ENCODE results near the gene H19.

The H19 gene

DNA sequence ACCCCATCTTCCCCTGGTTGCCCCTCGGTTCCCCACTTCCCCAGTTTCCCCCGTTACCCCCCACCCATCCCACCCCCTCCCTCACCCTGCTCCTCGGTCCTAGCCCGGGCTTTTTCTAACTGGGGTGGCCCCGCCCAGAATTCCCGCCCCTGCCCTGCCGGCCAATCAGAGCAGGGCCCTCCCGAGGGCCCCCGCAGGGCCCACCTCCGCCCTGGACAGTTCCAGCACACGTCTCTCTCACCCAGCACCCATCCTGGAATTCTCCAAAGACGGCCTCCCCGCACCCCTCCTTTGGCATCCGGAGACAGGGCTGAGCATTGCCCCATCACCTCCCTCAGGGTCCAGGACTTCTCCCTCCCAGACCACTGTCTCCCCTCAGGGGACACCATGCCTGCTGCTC, at the start of gene H19:
Gene H19, minus strand, starts transcription at position 88 of the 400 bp plus-strand sequence.
- DNase-seq, result no peak

DNA sequence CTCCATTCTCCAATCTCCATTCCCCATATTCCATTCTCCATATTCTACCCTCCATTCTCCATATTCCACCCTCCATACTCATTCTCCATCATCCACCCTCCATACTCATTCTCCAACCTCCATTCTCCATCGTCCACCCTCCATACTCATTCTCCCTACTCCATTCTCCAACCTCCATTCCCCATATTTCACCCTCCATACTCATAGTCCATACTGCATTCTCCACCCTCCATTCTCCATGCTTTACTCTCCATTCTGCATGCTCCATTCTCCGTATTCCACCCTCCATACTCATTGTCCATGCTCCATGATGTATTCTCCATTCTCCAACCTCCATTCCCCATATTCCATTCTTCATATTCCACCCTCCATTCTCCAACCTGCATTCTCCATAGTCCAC, 44.3 kb upstream of the H19 start:
- DNase-seq, result no peak

DNA sequence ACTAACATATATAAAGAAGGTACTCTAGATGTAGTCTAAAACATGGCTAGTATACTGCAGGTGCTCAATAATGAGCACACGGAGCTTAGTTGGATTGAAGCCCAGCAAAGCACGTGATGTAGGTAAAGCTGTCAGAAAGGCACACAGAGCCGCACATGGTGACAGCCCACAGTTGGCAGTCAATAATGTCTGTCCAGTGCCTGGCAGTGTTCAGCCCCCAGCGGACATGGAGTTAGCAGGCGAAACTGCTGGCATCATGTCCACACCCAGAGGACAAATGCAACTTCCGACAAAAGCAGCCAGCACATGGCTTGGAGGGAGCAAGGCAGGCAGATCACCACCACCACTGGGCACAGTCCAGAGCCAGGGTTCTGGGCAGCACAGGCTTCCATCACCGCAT, 43.5 kb upstream of the H19 start:
- no peak for DNase-seq

DNA sequence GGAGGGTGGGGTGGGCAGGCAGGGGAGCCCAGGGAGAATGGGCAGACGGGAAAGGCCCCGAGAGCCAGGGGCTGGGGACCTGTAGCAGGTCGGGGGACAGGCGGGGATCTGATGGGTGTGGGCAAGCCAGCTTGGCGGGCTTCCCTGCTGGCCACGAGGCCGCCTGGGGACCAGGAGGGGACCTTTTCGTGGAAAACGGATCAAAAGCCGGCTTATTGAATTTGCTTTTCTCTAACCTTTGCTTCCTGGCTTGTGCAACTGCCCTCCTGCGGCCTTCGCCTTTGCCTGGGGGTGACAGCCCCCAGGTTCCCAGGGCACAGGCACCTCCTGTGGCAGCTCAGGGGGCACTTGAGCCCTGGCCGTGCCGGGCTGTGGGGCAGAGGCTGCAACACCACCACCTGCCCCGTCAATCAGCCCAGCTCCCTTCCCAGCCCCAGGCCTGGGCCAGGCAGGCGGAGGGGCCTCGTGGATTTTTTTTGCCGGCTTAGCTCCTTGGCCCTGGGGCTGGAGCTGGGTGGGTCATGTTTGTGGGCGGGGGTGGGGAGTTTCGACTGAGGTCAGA, 41.6 kb upstream of the H19 start:
- DNase-seq, result no peak

DNA sequence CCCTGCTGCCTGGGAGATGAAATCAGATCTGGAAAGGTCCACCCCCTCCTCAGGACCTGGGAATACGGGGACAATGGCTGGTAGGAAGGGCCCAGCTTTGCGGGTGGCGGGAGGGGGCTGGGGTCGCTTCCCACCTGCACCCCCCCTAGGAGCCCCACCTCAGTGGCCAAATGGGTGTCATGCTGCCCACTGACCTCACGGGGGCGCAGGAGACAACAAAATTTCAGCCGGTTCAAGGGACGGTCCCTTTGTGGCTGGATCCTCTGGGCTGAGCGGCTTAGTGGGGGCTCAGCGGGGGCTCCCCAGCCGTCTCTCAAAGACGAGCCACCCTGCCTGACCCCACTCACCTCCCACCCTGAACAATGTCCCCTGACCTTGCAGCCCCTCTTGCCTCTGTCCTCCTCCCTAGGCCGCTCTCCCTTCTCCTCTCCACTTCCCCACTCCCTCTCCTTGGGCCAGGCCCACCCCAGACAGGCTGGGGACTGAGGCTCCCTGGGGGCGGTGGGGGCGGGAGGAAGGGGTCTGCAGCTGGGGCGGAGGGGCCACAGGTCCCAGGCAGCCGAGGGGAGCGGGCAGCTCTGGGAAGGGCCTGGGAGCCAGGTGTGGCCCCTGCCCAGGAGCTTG, 39.3 kb upstream of the H19 start:
- DNase-seq, result no peak

DNA sequence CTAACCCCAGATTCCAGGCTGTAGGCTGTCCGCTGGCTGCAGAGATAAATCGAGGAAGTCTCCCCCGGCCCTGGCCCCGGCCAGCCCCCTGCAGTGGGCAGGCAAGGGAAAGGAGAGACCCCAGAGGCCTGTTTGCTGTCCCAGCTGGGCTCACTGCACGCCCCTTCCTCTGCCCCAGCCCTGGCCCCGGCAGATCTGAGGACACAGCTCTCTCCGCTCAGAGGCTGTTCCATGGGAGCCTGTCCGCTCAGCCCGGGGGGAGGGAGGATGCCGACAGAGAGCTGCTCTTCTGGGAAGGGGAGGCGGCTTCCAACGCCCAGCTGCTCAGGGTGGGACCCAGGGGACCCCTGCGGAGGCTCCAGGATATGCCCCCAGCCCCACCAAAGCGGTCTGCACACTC, 37.7 kb upstream of the H19 start:
- DNase-seq, result no peak

DNA sequence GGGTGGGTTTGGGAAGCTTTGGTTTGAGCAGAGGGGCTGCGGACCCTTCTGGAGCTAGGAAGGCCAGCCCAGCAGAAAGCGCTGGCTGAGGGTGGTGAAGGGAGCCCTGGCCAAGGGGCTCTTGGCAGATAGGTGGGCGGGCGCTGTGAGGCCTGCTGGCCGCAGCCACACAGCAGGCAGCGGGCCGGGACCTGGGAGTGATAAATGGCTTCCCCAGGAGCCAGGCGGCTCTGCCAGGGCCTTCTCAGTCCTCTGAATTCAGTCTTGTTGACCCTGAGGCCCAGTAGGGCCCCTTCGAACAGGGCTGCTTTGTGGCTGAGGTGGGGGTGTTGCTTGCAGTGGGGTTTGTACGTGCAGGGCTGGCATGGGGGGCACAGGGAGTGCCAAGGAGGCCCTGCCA, 33.4 kb upstream of the H19 start:
- DNase-seq, result no peak

DNA sequence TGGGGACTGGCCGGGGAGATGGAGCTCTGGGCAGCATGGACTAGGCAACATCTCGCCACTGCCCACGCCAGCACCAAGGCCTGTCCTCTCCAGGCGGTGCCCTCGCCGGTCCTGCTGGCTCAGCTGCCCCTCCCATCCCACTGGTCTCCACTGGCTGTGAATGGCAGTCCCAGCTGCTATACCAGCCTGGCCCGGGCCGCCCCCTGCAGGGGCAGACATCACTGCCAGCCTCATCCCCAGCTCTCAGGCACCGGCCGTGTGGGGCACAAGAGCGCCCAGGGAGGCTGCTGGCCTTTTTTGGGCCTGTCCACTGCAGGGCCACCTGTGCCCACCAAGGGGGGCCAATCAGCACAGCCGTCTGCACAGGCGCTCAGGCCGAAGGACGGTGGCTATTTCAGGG, 30.1 kb upstream of the H19 start:
- DNase-seq, result no peak

DNA sequence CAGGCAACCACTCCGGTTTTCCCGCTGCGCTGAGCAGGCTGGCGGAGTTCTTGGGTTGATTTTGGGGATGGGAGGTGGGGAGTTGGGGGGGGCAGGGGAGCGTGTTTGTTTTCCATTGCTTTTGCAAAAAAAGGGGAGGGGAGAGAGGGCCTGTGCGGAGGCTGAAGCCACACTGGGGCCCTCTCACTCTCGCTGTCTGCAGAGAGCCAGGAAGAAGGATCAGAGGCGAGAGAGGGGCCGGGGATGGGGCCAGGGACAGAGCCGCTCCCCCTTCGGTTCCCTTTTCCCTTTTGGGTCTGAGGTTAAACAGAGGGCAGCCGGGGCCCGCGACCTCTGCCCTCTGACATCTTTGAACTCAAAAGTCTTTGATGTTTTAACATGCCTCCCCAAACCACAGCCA, 17.4 kb upstream of the H19 start:
- DNase-seq, result no peak

DNA sequence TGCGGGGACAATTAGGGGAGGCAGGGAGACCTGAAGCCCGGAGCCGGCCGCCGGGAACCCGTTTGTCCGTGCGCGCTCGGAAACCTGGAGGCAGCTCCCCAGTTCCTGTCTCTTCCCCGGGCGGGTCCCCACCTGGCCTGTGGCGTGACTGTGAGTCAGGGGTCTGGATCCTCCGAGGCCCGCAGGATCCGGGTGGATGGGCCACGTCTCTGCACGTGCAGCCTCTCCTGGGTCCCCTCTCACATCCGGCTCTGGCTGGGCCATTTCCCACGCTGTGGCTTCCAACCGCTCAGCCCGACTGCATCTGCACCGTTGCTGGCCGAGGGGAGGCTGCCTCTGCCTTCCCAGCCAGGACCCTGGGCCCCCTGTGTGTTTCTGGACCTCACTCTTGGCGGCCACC, 14.8 kb upstream of the H19 start:
- no peak for DNase-seq

DNA sequence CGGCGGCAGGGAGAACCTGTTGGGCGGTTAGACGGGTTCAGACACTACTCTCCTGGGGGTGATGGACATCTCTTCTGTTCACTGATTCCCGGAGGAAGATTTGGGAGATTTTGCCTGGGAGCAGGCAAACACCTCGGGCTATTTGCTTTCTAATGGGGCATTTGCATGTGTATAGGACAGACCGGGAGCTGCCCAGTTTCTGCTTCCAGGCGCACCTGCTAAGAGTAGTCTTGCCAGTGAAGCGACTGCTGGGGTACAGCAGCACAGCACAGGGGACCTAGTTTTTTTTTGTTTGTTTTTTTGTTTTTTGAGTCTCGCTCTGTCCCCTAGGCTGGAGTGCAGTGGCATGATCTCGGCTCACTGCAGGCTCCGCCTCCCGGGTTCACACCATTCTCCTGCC, 6.8 kb upstream of the H19 start:
- DNase-seq, result no peak

DNA sequence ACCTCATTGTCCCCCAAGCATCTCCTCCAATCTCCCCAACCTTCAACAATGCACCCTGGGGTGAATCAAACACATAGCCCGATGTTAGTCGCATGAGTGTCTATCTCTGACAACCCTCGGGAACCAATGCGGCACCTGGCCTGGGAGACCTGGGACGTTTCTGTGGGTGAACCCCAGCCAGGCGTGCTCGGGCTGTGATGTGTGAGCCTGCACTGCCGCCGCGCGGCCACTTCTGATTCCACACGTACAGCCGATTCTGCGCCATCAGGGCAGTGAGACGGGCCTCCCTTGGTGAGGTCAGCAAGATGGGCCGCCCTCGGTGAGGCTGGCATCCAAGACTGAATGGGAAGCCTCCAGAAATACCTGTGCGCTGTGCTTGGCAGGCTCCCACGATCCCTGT, 5.2 kb upstream of the H19 start:
- no peak for DNase-seq

DNA sequence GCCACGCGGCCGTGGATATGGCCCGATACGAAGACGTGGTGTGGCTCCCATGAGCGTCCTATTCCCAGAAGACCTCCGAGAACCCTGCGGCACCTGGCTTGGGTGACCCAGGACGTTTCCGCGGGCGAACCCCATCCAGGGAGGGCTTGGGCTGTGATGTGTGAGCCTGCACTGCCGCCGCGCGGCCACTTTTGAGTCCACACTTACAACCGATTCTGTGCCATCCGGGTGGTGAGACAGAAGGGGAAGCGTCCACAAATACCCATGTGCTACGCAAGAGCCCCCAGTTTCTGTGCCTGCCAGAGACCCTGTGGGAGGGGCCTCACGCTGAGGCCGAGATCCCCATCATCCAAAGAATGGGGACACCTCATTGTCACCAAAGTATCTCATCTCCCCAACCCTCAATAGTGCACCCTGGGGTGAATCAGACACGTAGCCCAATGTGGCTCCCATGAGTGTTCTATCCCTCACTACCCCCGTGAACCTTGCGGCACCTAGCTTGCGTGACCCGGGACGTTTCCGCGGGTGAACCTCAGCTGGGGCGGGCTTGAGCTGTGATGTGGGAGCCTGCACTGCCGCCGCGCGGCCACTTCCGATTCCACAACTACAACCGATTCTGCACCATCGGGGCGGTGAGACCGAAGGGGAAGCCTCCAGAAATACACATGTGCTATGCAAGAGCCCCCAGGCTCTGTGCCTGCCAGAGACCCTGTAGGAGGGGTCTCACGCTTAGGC, 4.6 kb upstream of the H19 start:
- no peak for DNase-seq

DNA sequence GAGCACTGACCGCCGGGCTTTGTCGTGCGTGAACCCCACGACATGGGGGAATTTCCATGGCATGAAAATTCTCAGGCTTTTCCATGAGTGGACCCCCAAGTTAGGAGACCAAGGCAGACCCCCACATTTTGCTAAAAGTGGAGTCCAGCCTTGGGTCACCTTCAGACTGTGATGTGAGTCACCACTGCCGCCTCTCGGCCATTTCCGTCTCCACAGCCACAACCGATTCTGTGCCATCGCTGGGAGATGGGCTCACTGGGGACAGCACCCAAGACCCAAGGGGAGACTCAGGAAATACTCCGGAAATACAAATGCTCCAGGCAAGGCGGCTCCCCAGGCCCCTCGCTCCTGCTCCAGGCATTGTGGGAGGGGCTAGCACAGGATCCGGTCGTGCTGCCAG, 1.2 kb upstream of the H19 start:
- no peak for DNase-seq

DNA sequence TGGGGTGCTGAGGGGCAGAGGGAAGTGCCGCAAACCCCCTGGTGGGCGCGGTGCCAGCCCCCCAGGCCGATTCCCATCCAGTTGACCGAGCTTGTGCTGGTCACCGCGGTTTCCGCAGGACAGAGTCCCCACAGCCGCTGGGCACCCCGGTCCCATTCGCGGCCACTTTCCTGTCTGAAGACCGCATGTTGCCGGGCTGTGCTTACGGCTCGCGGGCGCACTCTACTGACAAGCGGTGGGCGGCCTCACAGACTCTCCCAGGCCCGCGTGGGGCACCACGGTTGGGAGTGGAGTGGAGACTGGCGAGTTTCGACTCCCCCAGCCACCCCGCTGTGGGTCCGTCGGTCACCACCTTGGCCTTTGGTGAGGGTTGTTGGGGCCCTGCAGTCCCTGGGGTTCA, 648 bp upstream of the H19 start:
- no peak for DNase-seq

DNA sequence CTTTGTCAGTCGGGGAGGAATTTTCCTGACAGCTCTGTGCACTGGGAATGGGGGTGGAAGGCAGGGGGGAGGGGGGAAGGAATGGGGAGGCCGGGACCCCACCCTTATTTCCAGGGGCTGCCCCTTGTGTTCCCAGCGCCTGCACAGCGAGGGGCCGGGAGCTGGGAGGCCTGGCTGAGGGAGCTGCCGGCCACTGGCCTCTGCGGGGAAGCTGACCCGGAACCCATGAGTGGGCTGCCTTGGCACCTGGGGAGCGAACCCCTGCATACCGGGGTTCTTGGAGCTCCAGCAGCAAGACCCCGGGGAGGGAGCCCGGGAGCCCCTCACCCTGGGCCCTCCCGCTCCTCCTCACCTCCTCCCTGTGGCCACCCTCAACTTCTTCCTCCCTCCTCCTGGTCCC, 3.5 kb downstream of the H19 start:
- DNase-seq, result no peak

DNA sequence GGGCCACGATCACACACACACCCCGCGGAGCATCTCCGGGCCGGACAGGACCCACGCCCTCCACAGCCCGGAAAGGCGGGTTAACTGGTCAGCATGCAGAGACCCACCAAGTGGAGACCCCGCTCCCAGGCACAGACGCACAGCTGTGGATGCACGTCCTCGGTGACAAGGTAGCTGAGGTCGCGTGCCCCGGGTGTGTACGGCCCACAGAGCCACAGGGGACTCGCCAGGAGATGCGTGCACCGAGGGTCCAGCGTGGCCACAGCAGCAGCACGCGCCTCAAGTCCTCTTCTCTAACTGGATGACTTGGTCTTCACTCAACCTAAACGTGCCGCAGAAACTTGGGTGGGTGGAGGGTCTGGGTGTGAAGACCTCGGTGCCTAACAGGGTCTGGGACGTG, 5.5 kb downstream of the H19 start:
- no peak for DNase-seq

DNA sequence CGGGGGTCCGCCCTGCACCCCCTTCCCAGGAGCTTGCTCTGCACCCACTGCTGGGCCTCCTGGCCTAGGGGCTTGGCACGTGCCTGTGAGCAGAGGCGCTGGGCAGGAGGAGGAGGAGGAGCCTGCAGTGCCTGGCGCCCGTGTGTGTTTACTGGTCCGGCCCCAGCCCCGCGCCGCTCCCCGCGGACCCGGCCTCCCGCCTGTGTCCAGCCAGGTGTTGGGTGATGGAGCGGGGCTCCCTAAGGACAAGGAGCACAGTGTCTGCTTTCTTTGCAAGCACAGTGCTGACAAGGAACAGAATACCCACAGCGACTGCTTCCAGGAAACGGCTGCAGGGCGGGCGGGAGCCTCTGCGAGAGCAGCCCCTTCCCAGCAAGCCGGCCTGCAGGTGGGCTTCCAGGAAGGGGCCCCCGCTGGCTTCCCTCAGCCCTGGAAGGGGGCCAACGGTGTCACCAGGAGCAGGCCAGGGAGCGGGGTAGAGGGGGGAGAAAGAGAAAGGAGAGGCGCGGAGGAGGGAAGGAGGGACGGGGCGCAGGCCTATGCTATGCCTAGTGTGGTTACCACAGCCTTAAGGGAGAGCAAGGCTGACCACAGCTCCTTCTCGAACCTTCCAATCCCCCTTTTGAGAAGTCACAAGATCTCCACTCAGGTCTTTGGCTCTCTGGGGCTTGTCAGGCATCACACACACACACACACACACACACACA, 6.6 kb downstream of the H19 start:
- DNase-seq, result no peak

DNA sequence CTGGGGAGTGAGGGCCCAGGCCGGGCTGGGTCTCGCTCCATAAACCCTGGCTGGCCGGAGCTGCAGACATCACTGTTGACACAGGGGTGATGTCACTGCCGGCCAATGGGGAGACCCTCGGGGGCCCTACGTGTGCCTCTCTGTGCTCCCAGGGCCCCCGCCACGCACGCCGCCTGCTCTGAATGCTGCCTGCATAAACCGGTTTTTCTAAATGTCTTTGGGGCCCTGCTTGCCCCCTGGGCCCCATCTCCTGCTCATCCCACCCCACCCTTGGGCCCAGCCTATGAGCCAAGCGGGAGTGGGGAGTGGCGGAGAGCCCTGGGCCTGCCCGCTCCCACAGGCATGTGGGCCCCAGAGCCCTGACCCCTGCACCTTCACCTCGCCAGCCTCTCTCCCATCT, 7.7 kb downstream of the H19 start:
- DNase-seq, result no peak

DNA sequence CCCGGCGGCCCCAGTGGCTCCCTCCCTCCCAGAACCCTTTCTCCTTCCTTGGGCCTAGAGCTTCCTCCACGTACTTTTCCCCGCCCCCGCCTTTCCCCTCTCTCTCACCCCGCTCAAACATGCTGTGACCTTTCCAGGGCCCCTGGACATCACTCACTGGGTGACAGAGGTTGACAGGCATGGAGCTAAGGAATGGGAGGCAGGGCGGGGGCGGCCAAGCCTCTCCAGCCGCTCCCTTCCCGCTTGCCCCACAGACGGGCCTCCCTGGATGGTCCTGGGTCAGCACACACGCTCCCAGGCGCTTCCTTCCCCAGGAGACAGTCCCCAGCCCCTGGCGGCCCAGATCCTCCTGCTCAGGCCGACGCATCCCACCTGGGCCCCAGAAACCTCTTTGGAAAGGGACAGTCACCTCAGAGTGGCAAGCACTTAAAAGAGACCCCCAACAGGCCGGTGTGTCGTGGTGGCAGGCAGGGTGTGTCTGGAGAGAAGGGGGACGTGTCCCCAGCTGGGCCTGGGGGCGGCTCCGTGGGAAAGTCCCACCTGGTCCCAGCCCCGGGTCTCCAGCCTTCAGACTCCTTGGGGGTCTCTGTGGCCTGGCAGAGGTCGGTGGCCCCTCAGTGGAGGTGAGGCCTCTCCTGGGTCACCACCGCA, 8.8 kb downstream of the H19 start:
- no peak for DNase-seq

DNA sequence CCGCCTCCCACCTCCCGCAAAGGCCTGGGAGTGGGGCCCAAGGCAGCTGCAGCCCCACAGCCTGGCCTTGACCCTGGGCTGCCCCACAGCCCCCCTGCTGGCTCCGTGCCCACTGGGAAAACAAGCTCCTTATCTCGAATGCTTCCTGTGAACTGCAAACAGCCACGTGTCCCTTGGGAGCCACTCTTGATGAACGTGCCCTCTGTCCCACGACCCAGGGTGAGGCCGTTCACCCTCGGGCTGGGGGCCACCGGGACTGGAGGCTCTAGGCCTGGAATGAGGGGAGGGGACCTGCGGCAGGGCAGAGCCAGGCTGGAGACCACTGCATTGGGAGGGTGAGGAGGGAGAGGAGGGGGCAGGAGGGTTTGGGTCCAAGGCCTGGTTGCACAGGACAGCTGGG, 9.5 kb downstream of the H19 start:
- no peak for DNase-seq

DNA sequence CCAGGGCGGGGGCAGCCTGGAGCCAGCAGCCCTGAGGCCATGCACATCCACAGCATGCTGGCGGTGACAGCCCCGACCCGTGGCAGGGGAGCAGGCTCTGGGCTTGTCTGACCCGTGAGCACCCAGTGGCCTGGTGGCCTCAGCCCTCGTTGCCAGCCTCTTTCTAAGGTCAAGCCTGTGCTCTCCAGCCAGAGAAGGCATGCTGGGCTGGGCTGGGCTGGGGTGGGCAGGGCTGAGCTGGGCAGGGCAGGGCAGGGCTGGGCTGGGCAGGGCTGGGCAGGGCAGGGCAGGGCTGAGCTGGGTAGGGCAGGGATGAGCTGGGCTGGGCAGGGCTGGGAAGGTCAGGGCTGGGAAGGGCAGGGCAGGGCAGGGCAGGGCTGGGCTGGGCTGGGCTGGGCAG, 10.6 kb downstream of the H19 start:
- no peak for DNase-seq

DNA sequence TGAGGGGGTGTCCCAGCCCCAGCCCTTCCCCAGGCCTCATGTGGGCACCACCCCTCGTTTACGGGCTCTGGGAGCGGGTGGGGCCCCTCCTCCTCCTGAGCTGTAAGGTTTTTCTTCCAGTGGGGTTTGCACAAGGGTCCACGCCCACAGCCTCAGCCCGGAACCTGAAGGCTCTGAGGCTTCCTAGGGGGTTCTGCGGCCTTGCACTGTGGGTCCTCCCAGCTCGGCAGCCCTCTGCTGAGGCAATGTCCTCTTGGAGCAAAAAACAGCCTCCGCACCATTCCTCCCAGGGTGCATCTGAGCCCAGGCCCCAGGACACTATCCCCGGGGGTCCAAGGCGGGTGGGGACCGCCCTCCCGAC, 14.1 kb downstream of the H19 start:
- no peak for DNase-seq
